Type B pancreatic cell (in vitro differentiated cells): ENCODE measurements around the gene CNOT1. TPM values are rescaled to one million over a fixed set of nuclear protein-coding genes. Genes with fewer than 3 reads are reported as not detected.

ENCODE experiments used
- DNase-seq: peaks from one replicate; pipeline ENCODE4 v3.0.0; 2021; ENCODE audit warnings: mixed read lengths; ENCODE audit not compliant: unreplicated experiment; ENCODE audit errors: extremely low spot score
- H3K27ac Mint-ChIP-seq: 2 replicates; pipeline ENCODE4 v1.8.0; 2021; ENCODE audit warnings: mild to moderate bottlenecking, mixed read lengths
- H3K27me3 Mint-ChIP-seq: 2 replicates; pipeline ENCODE4 v1.8.0; 2021; ENCODE audit warnings: mixed read lengths
- H3K36me3 Mint-ChIP-seq: 2 replicates; pipeline ENCODE4 v1.8.0; 2021; ENCODE audit warnings: mixed read lengths
- H3K4me1 Mint-ChIP-seq: one replicate; pipeline ENCODE4 v1.8.0; 2021; ENCODE audit warnings: mixed read lengths; ENCODE audit not compliant: unreplicated experiment
- H3K4me3 Mint-ChIP-seq: 2 replicates; pipeline ENCODE4 v1.8.0; 2021; ENCODE audit warnings: mild to moderate bottlenecking, mixed read lengths
- H3K9me3 Mint-ChIP-seq: 2 replicates; pipeline ENCODE4 v1.8.0; 2021; ENCODE audit warnings: mixed read lengths
- CTCF ChIP-seq: fragments of 200-600 bp; sonication (generic); conservative IDR thresholded peaks from 2 replicates; pipeline ENCODE4 v1.5.0; 2021; ENCODE audit warnings: antibody characterized with exemption, mild to moderate bottlenecking
- total RNA-seq: library from RNA; stranded (reverse); gene quantifications from 2 replicates; pipeline ENCODE4 v1.2.1, GENCODE V29; 2021; ENCODE audit warnings: low replicate concordance

CNOT1 gene
- total RNA-seq, 1 donor from 2014 or later = 216 TPM

- H3K4me3 Mint-ChIP-seq = no peak overlapping the region
- no peak for TF ChIP-seq CTCF
- no peak overlapping the region for H3K27ac Mint-ChIP-seq
- no peaks in the 10 kb centered on the region for H3K9me3 Mint-ChIP-seq
- no peak for DNase-seq
- H3K27me3 Mint-ChIP-seq = no peaks in the 10 kb centered on the region
- no peaks in the 10 kb centered on the region for H3K36me3 Mint-ChIP-seq
- H3K4me1 Mint-ChIP-seq = peaks cover 16% of the 10 kb centered on the region
Measured at GRCh38 chr16:58654560-58655214, 25.1 kb upstream of the CNOT1 start.

GRCh38 chr16:58652741-58653140, 23.1 kb upstream of the CNOT1 start:
- Mint-ChIP-seq H3K4me3 (no peak overlapping the region), H3K27me3 (no peaks in the 10 kb centered on the region), H3K4me1 (peaks cover 16% of the 10 kb centered on the region), H3K36me3 (no peaks in the 10 kb centered on the region), H3K27ac (no peak overlapping the region), H3K9me3 (no peaks in the 10 kb centered on the region)
- DNase-seq = no peak
- peak; percentile 30 for TF ChIP-seq CTCF

GRCh38 chr16:58651965-58652348, 22.3 kb upstream of the CNOT1 start:
- H3K27me3 Mint-ChIP-seq = no peaks in the 10 kb centered on the region
- no peaks in the 10 kb centered on the region for H3K36me3 Mint-ChIP-seq
- TF ChIP-seq CTCF = no peak
- DNase-seq = no peak
- no peaks in the 10 kb centered on the region for H3K9me3 Mint-ChIP-seq
- no peak overlapping the region for H3K4me3 Mint-ChIP-seq
- peaks cover 16% of the 10 kb centered on the region for H3K4me1 Mint-ChIP-seq
- no peak overlapping the region for H3K27ac Mint-ChIP-seq

- TF ChIP-seq CTCF = no peak
- no peak overlapping the region for H3K27ac Mint-ChIP-seq
Measured at GRCh38 chr16:58649707-58650106, 20.1 kb upstream of the CNOT1 start.

GRCh38 chr16:58647107-58647506, 17.5 kb upstream of the CNOT1 start:
- Mint-ChIP-seq H3K27me3 (no peaks in the 10 kb centered on the region), H3K27ac (no peak overlapping the region)

More at GRCh38 chr16:58649707-58650106, 20.1 kb upstream of the CNOT1 start:
- H3K9me3 Mint-ChIP-seq = no peaks in the 10 kb centered on the region
- DNase-seq = no peak
- no peaks in the 10 kb centered on the region for H3K27me3 Mint-ChIP-seq
- no peak overlapping the region for H3K4me3 Mint-ChIP-seq
- H3K36me3 Mint-ChIP-seq = no peaks in the 10 kb centered on the region
- H3K4me1 Mint-ChIP-seq = peaks cover 11% of the 10 kb centered on the region

More at GRCh38 chr16:58647107-58647506, 17.5 kb upstream of the CNOT1 start:
- no peaks in the 10 kb centered on the region for H3K36me3 Mint-ChIP-seq
- no peak for DNase-seq
- no peaks in the 10 kb centered on the region for H3K9me3 Mint-ChIP-seq
- TF ChIP-seq CTCF = no peak
- H3K4me3 Mint-ChIP-seq = no peak overlapping the region
- H3K4me1 Mint-ChIP-seq = peaks cover 5% of the 10 kb centered on the region
